ENCODE data around the gene APOBEC3C.
"Not testable (repeated sequence)": the region's sequence is repeated elsewhere in the genome, so short reads cannot be mapped to it uniquely, and the experiment has no call there.

The APOBEC3C gene

GRCh38 chr22:39028281-39028680 lies 14.2 kb downstream of the APOBEC3C start:
- Histone ChIP-seq H3F3A (ENCODE audit: low read depth) (no peaks in the 10 kb centered on the region), H3K9me3 (ENCODE audit: insufficient read depth, low read depth, low read length) (no peaks in the 10 kb centered on the region), H3K4me2 (ENCODE audit: low read depth, low read length, poor library complexity, severe bottlenecking) (no peak overlapping the region), H3K9me2 (replicated peaks; ENCODE audit: low read depth, low read length) (no peaks in the 10 kb centered on the region), H3K79me2 (ENCODE audit: insufficient read depth, low read length) (peaks cover 28% of the 10 kb centered on the region), H3K9ac (ENCODE audit: low read depth, low read length, poor library complexity, severe bottlenecking) (no peak overlapping the region), H3K36me3 (ENCODE audit: insufficient read depth, low read length) (peaks cover 6% of the 10 kb centered on the region; the same call in 1 of the 2 replicates), H4K20me1 (ENCODE audit: insufficient read depth, low read length, poor library complexity, severe bottlenecking) (peaks cover 4% of the 10 kb centered on the region), H3K4me3 (ENCODE audit: low read length, poor library complexity, severe bottlenecking) (no peak overlapping the region), H3K27me3 (ENCODE audit: insufficient read depth, low read length, poor library complexity, severe bottlenecking) (no peaks in the 10 kb centered on the region), H3K4me1 (ENCODE audit: insufficient read depth, low read length, poor library complexity, severe bottlenecking) (peaks cover 34% of the 10 kb centered on the region), H2AFZ (ENCODE audit: low read length) (no peak overlapping the region)
- no peak for TF ChIP-seq CTCF (conservative IDR thresholded peaks at IDR 0.05; ENCODE audit: low read length)
- TF ChIP-seq EZH2phosphoT487 (IDR thresholded peaks at IDR 0.05; ENCODE audit: borderline replicate concordance), result no peak

- H3K36me3 ChIP-seq (ENCODE audit: insufficient read depth, low read length), result peaks cover 2% of the 10 kb centered on the region; the same call in 1 of the 2 replicates
- peaks cover 2% of the 10 kb centered on the region for H4K20me1 ChIP-seq (ENCODE audit: insufficient read depth, low read length, poor library complexity, severe bottlenecking)
- no peaks in the 10 kb centered on the region for H3K9me3 ChIP-seq (ENCODE audit: insufficient read depth, low read depth, low read length)
- no peaks in the 10 kb centered on the region for H3K9me2 ChIP-seq (replicated peaks; ENCODE audit: low read depth, low read length)
- no peaks in the 10 kb centered on the region for H3K27me3 ChIP-seq (ENCODE audit: insufficient read depth, low read length, poor library complexity, severe bottlenecking)
- no peaks in the 10 kb centered on the region for H3F3A ChIP-seq (ENCODE audit: low read depth)
- H3K4me2 ChIP-seq (ENCODE audit: low read depth, low read length, poor library complexity, severe bottlenecking), result no peak overlapping the region
- no peak overlapping the region for H3K9ac ChIP-seq (ENCODE audit: low read depth, low read length, poor library complexity, severe bottlenecking)
- TF ChIP-seq CTCF (conservative IDR thresholded peaks at IDR 0.05; ENCODE audit: low read length), result no peak
- TF ChIP-seq EZH2phosphoT487 (IDR thresholded peaks at IDR 0.05; ENCODE audit: borderline replicate concordance), result no peak
- H3K4me1 ChIP-seq (ENCODE audit: insufficient read depth, low read length, poor library complexity, severe bottlenecking), result peaks cover 25% of the 10 kb centered on the region
- no peak overlapping the region for H2AFZ ChIP-seq (ENCODE audit: low read length)
- peaks cover 18% of the 10 kb centered on the region for H3K79me2 ChIP-seq (ENCODE audit: insufficient read depth, low read length)
- no peak overlapping the region for H3K4me3 ChIP-seq (ENCODE audit: low read length, poor library complexity, severe bottlenecking)
These were observed 15.2 kb downstream of the APOBEC3C start for GRCh38 chr22:39029227-39029626.

GRCh38 chr22:39030705-39031104 lies 16.6 kb downstream of the APOBEC3C start:
- Histone ChIP-seq H2AFZ (ENCODE audit: low read length) (no peak overlapping the region), H3K27me3 (ENCODE audit: insufficient read depth, low read length, poor library complexity, severe bottlenecking) (no peaks in the 10 kb centered on the region), H3K4me2 (ENCODE audit: low read depth, low read length, poor library complexity, severe bottlenecking) (no peak overlapping the region), H3K36me3 (ENCODE audit: insufficient read depth, low read length) (no peaks in the 10 kb centered on the region), H3K4me3 (ENCODE audit: low read length, poor library complexity, severe bottlenecking) (no peak overlapping the region), H3K9me2 (replicated peaks; ENCODE audit: low read depth, low read length) (no peaks in the 10 kb centered on the region), H4K20me1 (ENCODE audit: insufficient read depth, low read length, poor library complexity, severe bottlenecking) (no peaks in the 10 kb centered on the region), H3K4me1 (ENCODE audit: insufficient read depth, low read length, poor library complexity, severe bottlenecking) (peaks cover 11% of the 10 kb centered on the region), H3K9me3 (ENCODE audit: insufficient read depth, low read depth, low read length) (no peaks in the 10 kb centered on the region), H3K79me2 (ENCODE audit: insufficient read depth, low read length) (peaks cover 6% of the 10 kb centered on the region; the same call in 1 of the 2 replicates), H3F3A (ENCODE audit: low read depth) (no peaks in the 10 kb centered on the region), H3K9ac (ENCODE audit: low read depth, low read length, poor library complexity, severe bottlenecking) (no peak overlapping the region)
- no peak for TF ChIP-seq EZH2phosphoT487 (IDR thresholded peaks at IDR 0.05; ENCODE audit: borderline replicate concordance)
- no peak for TF ChIP-seq CTCF (conservative IDR thresholded peaks at IDR 0.05; ENCODE audit: low read length)

GRCh38 chr22:39031434-39032295 lies 17.6 kb downstream of the APOBEC3C start:
- H3K9me2 ChIP-seq (replicated peaks; ENCODE audit: low read depth, low read length); H3K9ac ChIP-seq (ENCODE audit: low read depth, low read length, poor library complexity, severe bottlenecking); H3K9me3 ChIP-seq (ENCODE audit: insufficient read depth, low read depth, low read length); H3K4me1 ChIP-seq (ENCODE audit: insufficient read depth, low read length, poor library complexity, severe bottlenecking); H3K36me3 ChIP-seq (ENCODE audit: insufficient read depth, low read length); H3K4me2 ChIP-seq (ENCODE audit: low read depth, low read length, poor library complexity, severe bottlenecking); H3F3A ChIP-seq (ENCODE audit: low read depth); H3K4me3 ChIP-seq (ENCODE audit: low read length, poor library complexity, severe bottlenecking); H2AFZ ChIP-seq (ENCODE audit: low read length); H3K27me3 ChIP-seq (ENCODE audit: insufficient read depth, low read length, poor library complexity, severe bottlenecking); H3K79me2 ChIP-seq (ENCODE audit: insufficient read depth, low read length); H4K20me1 ChIP-seq (ENCODE audit: insufficient read depth, low read length, poor library complexity, severe bottlenecking): not testable (repeated sequence)

- not testable (repeated sequence) for H3K4me2 ChIP-seq (ENCODE audit: low read depth, low read length, poor library complexity, severe bottlenecking); H3K4me3 ChIP-seq (ENCODE audit: low read length, poor library complexity, severe bottlenecking); H3K9me3 ChIP-seq (ENCODE audit: insufficient read depth, low read depth, low read length); H4K20me1 ChIP-seq (ENCODE audit: insufficient read depth, low read length, poor library complexity, severe bottlenecking); H3K27me3 ChIP-seq (ENCODE audit: insufficient read depth, low read length, poor library complexity, severe bottlenecking); H3K36me3 ChIP-seq (ENCODE audit: insufficient read depth, low read length); H3F3A ChIP-seq (ENCODE audit: low read depth); H3K9ac ChIP-seq (ENCODE audit: low read depth, low read length, poor library complexity, severe bottlenecking); H2AFZ ChIP-seq (ENCODE audit: low read length); H3K9me2 ChIP-seq (replicated peaks; ENCODE audit: low read depth, low read length)
- Histone ChIP-seq H3K4me1 (ENCODE audit: insufficient read depth, low read length, poor library complexity, severe bottlenecking) (peaks cover 12% of the 10 kb centered on the region), H3K79me2 (ENCODE audit: insufficient read depth, low read length) (peaks cover 12% of the 10 kb centered on the region)
These were observed 23.0 kb downstream of the APOBEC3C start for GRCh38 chr22:39037071-39037470.
